ENCODE results near the gene CECR2. TPM values are rescaled to one million over a fixed set of nuclear protein-coding genes. Genes with fewer than 3 reads are reported as not detected.

The CECR2 gene
- total RNA-seq, 1 donor from 2014 or later = 1.4 TPM

DNA sequence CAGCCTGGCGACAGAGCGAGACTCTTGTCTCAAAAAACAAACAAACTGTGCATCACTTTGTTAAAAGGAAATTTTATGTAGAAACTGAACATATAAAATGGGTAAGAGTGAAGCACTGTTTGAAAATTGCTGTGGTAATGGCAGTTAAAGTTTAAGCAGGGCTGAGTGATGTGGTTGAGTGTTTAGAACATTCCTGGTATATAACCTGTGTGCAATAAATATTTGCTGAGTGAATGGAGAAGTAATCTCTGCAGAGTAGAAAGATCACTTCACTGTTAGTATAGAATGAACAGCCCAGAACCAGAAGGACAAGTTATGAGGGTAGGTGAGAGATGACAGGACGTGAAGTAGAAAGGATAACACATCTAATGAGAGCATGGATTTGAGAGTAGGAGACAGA is 27.3 kb downstream of the CECR2 start:
- Histone ChIP-seq H3K27me3 (no peaks in the 10 kb centered on the region), H3K4me3 (no peak overlapping the region), H3K9me3 (no peaks in the 10 kb centered on the region), H3K27ac (no peak overlapping the region), H3K4me1 (no peaks in the 10 kb centered on the region), H3K36me3 (no peaks in the 10 kb centered on the region)
- TF ChIP-seq, protein P1, sequence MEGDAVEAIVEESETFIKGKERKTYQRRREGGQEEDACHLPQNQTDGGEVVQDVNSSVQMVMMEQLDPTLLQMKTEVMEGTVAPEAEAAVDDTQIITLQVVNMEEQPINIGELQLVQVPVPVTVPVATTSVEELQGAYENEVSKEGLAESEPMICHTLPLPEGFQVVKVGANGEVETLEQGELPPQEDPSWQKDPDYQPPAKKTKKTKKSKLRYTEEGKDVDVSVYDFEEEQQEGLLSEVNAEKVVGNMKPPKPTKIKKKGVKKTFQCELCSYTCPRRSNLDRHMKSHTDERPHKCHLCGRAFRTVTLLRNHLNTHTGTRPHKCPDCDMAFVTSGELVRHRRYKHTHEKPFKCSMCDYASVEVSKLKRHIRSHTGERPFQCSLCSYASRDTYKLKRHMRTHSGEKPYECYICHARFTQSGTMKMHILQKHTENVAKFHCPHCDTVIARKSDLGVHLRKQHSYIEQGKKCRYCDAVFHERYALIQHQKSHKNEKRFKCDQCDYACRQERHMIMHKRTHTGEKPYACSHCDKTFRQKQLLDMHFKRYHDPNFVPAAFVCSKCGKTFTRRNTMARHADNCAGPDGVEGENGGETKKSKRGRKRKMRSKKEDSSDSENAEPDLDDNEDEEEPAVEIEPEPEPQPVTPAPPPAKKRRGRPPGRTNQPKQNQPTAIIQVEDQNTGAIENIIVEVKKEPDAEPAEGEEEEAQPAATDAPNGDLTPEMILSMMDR (IDR thresholded peaks at IDR 0.05) = no peak
- DNase-seq (ENCODE audit: low spot score in 2 of 2) = no peak
- intact Hi-C loops (cut with DNase I) = no loop called here

DNA sequence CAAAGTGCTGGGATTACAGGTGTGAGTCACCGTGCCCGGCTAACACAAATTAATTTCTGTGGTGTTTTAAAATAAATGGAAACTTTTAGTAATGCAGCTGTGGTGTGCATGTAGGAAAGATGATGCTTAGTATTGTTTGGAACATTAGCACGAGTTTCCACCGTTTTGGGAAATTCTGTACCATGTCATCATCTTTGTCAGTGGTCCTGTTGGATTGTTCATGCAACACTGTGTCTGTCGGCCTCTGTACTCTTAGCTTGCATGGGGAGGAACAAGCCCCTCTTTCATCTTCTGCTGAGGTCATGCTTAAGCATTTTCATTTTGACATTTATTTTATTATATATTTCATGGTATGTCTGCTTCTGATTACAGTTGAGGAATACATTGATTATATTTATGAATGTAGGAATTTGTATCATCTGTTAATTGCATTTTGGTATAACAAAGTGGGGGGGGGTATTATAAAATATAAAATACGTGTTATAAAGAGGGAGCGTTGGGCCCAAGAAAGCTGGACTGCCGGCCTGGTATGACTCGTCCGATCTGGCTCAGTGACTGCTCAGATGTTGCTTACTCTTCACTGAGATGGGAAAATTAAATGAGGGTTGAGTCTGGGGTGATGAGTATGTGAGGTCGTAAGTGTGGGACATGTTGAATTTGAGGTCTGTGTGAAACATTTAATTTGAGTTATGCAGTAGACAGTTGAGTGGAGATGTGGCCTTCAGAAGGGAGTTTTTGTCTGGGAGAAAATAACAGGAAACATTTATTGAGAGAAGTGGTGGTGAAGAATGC is 28.7 kb downstream of the CECR2 start:
- Histone ChIP-seq H3K4me1 (no peaks in the 10 kb centered on the region), H3K4me3 (no peak overlapping the region), H3K9me3 (no peaks in the 10 kb centered on the region), H3K27me3 (no peaks in the 10 kb centered on the region), H3K36me3 (no peaks in the 10 kb centered on the region), H3K27ac (no peak overlapping the region)
- intact Hi-C loops (cut with DNase I) = no loop called here
- TF ChIP-seq, protein P1 (IDR thresholded peaks at IDR 0.05) = no peak
- DNase-seq (ENCODE audit: low spot score in 2 of 2) = no peak

DNA sequence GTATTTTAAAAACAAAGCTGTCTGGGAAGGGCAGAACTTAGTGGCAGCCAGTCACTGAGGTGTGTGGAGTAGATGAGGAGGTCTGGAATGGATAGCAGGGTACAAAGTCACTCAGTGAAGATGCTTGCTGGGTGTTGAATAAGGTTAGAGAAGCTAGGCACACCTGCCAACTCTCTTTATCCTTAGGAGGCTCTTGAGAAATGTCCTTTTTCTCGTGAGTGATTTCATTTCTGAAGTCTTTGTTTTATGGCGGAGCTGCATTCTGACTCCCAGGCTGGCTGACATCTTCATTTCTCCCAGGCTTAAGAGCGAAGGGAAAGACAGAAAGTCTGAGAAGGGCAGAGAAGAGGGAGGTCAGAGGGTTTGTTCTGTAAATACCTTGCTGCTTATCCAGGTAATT is 31.0 kb downstream of the CECR2 start:
- Histone ChIP-seq H3K4me3 (no peak overlapping the region), H3K36me3 (no peaks in the 10 kb centered on the region), H3K27ac (no peak overlapping the region), H3K9me3 (no peaks in the 10 kb centered on the region), H3K27me3 (no peaks in the 10 kb centered on the region), H3K4me1 (no peaks in the 10 kb centered on the region)
- intact Hi-C loops (cut with DNase I) = no loop called here
- DNase-seq (ENCODE audit: low spot score in 2 of 2) = no peak
- TF ChIP-seq, protein P1 (IDR thresholded peaks at IDR 0.05) = no peak

DNA sequence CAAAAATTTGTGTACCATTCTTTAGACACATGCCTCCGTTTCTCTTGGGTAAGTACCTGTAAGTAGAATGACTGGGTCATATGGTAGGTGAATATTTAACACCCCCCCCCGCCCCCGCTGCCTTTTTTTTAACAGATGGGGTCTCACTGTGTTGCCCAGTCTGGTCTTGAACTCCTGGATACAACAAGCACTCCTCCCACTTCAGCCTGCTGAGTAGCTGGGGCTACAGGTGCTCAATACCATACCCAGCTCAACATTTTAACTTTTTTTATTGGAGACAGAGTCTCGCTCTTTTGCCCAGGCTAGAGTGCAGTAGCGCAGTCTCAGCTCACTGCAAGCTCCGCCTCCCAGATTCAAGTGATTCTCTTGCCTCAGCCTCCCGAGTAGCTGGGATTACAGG is 32.5 kb downstream of the CECR2 start:
- no peak for DNase-seq (ENCODE audit: low spot score in 2 of 2)
- Histone ChIP-seq H3K27ac (no peak overlapping the region), H3K9me3 (no peaks in the 10 kb centered on the region), H3K27me3 (no peaks in the 10 kb centered on the region), H3K4me1 (no peaks in the 10 kb centered on the region), H3K36me3 (no peaks in the 10 kb centered on the region), H3K4me3 (no peak overlapping the region)
- TF ChIP-seq, protein P1 (IDR thresholded peaks at IDR 0.05) = no peak
- intact Hi-C loops (cut with DNase I) = no loop called here

DNA sequence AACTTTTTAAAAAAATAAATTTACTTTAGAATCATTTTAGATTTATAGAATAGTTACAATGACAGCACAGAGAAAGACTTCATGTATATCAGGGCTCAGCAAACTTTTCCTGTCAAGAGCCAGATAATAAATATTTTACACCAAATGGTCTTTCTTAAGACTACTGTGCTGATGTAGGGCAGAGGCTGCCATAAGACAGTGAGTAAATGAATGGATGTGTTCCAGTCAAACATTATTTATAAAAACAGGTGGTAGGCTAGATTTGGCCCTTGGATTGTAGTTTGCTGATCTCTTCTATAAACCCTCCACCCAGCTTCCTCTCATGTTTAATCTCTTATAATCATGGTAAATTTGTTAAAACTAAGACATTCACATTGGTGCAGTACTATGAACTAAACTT is 33.0 kb downstream of the CECR2 start:
- DNase-seq (ENCODE audit: low spot score in 2 of 2) = no peak
- Histone ChIP-seq H3K27me3 (no peaks in the 10 kb centered on the region), H3K4me3 (no peak overlapping the region)

More for the DNA sequence above, 33.0 kb downstream of the CECR2 start:
- Histone ChIP-seq H3K9me3 (no peaks in the 10 kb centered on the region), H3K4me1 (no peaks in the 10 kb centered on the region), H3K36me3 (no peaks in the 10 kb centered on the region), H3K27ac (no peak overlapping the region)
- TF ChIP-seq, protein P1 (IDR thresholded peaks at IDR 0.05) = no peak
- intact Hi-C loops (cut with DNase I) = no loop called here

All from ascending aorta (tissue), 2 donors.